H1 (cell line): ENCODE measurements around the gene TMEM97. TPM values are rescaled to one million over a fixed set of nuclear protein-coding genes. Genes with fewer than 3 reads are reported as not detected.

Experiments
- CTCF ChIA-PET: fragments of 300-600 bp; sonication (Branson Sonifier 250); formaldehyde crosslinking; loops from one replicate; lab custom pipeline; 2021; ENCODE audit not compliant: partially characterized antibody; lab: Charles Lee
- POLR2A ChIA-PET: fragments of 300-600 bp; sonication (Branson Sonifier 250); formaldehyde crosslinking; loops from one replicate; lab custom pipeline; 2021; ENCODE audit warnings: inconsistent platforms; ENCODE audit not compliant: partially characterized antibody; lab: Charles Lee
- DNase-seq, 2 experiments: peaks; one replicate each; pipeline versions ENCODE4 v3.0.0 to v3.0.0-alpha.2; 2010 to 2022; ENCODE audit warnings: low spot score in 2 of 2, low read depth in 1 of 2, mixed read lengths in 1 of 2
- FAIRE-seq: peaks from 2 replicates; lab custom pipeline; 2011; peaks lifted over from hg19 to GRCh38; lab: Jason Lieb, UNC
- H2AFZ ChIP-seq: 2 replicates; pipeline ENCODE4 v1.8.1; 2012; ENCODE audit warnings: low read length, inconsistent platforms
- H2AK5ac ChIP-seq: 2 replicates; pipeline ENCODE4 v1.6.1; 2013; ENCODE audit warnings: low read depth, low read length
- H2BK120ac ChIP-seq: replicated peaks from 2 replicates; pipeline ENCODE3; 2013; ENCODE audit warnings: low read depth, low read length, inconsistent platforms
- H2BK12ac ChIP-seq: 2 replicates; pipeline ENCODE4 v1.6.1; 2013; ENCODE audit warnings: low read depth, low read length
- H2BK15ac ChIP-seq: 2 replicates; pipeline ENCODE4 v1.6.1; 2013; ENCODE audit warnings: low read length
- H2BK20ac ChIP-seq: 2 replicates; pipeline ENCODE4 v1.6.1; 2013; ENCODE audit warnings: low read length
- H2BK5ac ChIP-seq: 2 replicates; pipeline ENCODE4 v1.6.1; 2013; ENCODE audit warnings: low read depth, low read length
- H3K14ac ChIP-seq: 2 replicates; pipeline ENCODE4 v1.6.1; 2013; ENCODE audit warnings: inconsistent platforms; ENCODE audit not compliant: insufficient read length
- H3K18ac ChIP-seq: 2 replicates; pipeline ENCODE4 v1.6.1; 2013; ENCODE audit warnings: low read length; ENCODE audit errors: extremely low read depth
- H3K23ac ChIP-seq: 2 replicates; pipeline ENCODE4 v1.6.1; 2013; ENCODE audit warnings: inconsistent platforms; ENCODE audit not compliant: insufficient read length
- H3K23me2 ChIP-seq: 2 replicates; pipeline ENCODE4 v1.6.1; 2013; ENCODE audit warnings: low read depth, low read length
- H3K27ac ChIP-seq: 2 replicates; pipeline ENCODE4 v1.6.1; 2011; ENCODE audit warnings: low read depth, low read length, inconsistent platforms
- H3K27me3 ChIP-seq, 4 experiments: replicated peaks in 1 of 4; 1 replicate in 1 of 4; 2 replicates in 3 of 4; pipeline versions ENCODE4 v1.6.1 to v1.8.1; 2011 to 2013; ENCODE audit warnings: low read length in 3 of 4, mild to moderate bottlenecking in 3 of 4, inconsistent platforms in 2 of 4, mixed read lengths in 2 of 4, moderate library complexity in 1 of 4; ENCODE audit not compliant: control insufficient read depth in 3 of 4, insufficient read depth in 3 of 4; ENCODE audit errors: extremely low read depth in 1 of 4
- H3K36me3 ChIP-seq, 4 experiments: 2 replicates each; pipeline versions ENCODE4 v1.6.1 to v1.8.1; 2011 to 2013; ENCODE audit warnings: mild to moderate bottlenecking in 4 of 4, low read length in 3 of 4, moderate library complexity in 2 of 4, control low read depth in 1 of 4, inconsistent platforms in 1 of 4; ENCODE audit not compliant: insufficient read depth in 4 of 4, control insufficient read depth in 2 of 4
- H3K4ac ChIP-seq: replicated peaks from 2 replicates; pipeline ENCODE3; 2013; ENCODE audit warnings: low read length, low read depth, mixed read lengths, inconsistent platforms; ENCODE audit not compliant: insufficient read length
- H3K4me1 ChIP-seq, 4 experiments: replicated peaks in 1 of 4; 1 replicate in 1 of 4; 2 replicates in 3 of 4; pipeline versions ENCODE4 v1.6.1 to v1.8.1; 2011 to 2013; ENCODE audit warnings: low read length in 3 of 4, inconsistent platforms in 2 of 4, mixed read lengths in 1 of 4; ENCODE audit not compliant: insufficient read depth in 4 of 4, control insufficient read depth in 3 of 4
- H3K4me2 ChIP-seq, 2 experiments: 2 replicates each; pipeline versions ENCODE4 v1.6.1 to v1.8.1; 2011 to 2013; ENCODE audit warnings: low read depth in 2 of 2, low read length in 2 of 2, control low read depth in 1 of 2, inconsistent platforms in 1 of 2, mild to moderate bottlenecking in 1 of 2; ENCODE audit not compliant: insufficient read depth in 1 of 2
- H3K4me3 ChIP-seq, 4 experiments: fragments of 200-600, 300-600 bp in 1 of 4; sonication (generic), shearing (Covaris generic), sonication (Bioruptor Twin) in 1 of 4; 2 replicates each; pipeline versions ENCODE4 v1.5.1 to v1.8.1; 2011 to 2016; ENCODE audit warnings: low read length in 4 of 4, low read depth in 3 of 4, control low read depth in 2 of 4, inconsistent platforms in 2 of 4, mild to moderate bottlenecking in 2 of 4, mixed read lengths in 1 of 4, moderate library complexity in 1 of 4; ENCODE audit not compliant: insufficient read depth in 2 of 4; ENCODE audit errors: extremely low read depth in 1 of 4
- H3K56ac ChIP-seq: replicated peaks from 2 replicates; pipeline ENCODE3; 2013; ENCODE audit warnings: low read depth, mild to moderate bottlenecking, mixed read lengths, low read length, inconsistent platforms; ENCODE audit not compliant: insufficient read length
- H3K79me1 ChIP-seq: 2 replicates; pipeline ENCODE4 v1.6.1; 2013; ENCODE audit warnings: low read depth, low read length, control low read depth
- H3K79me2 ChIP-seq, 2 experiments: 2 replicates each; pipeline versions ENCODE4 v1.6.1 to v1.8.1; 2012 to 2013; ENCODE audit warnings: low read length in 2 of 2, mild to moderate bottlenecking in 2 of 2, inconsistent platforms in 1 of 2; ENCODE audit not compliant: insufficient read depth in 2 of 2, control insufficient read depth in 1 of 2
- H3K9ac ChIP-seq, 4 experiments: replicated peaks in 1 of 4; 1 replicate in 1 of 4; 2 replicates in 3 of 4; pipeline versions ENCODE4 v1.6.1 to v1.8.1; 2011 to 2013; ENCODE audit warnings: low read depth in 3 of 4, low read length in 3 of 4, control low read depth in 2 of 4, mild to moderate bottlenecking in 2 of 4, moderate library complexity in 2 of 4, inconsistent platforms in 1 of 4; ENCODE audit errors: extremely low read depth in 1 of 4
- H3K9me3 ChIP-seq, 2 experiments: 2 replicates each; pipeline versions ENCODE4 v1.6.1 to v1.8.1; 2012 to 2013; ENCODE audit warnings: mild to moderate bottlenecking in 2 of 2, moderate library complexity in 2 of 2, control low read depth in 1 of 2, inconsistent platforms in 1 of 2, low read depth in 1 of 2, low read length in 1 of 2, mixed read lengths in 1 of 2; ENCODE audit not compliant: insufficient read depth in 2 of 2
- H4K20me1 ChIP-seq, 2 experiments: replicated peaks in 1 of 2; 2 replicates each; pipeline versions ENCODE3 to v1.8.1; 2011 to 2013; ENCODE audit warnings: inconsistent platforms in 2 of 2, low read length in 2 of 2, mild to moderate bottlenecking in 1 of 2; ENCODE audit not compliant: insufficient read depth in 2 of 2, control insufficient read depth in 1 of 2
- H4K5ac ChIP-seq: 2 replicates; pipeline ENCODE4 v1.6.1; 2013; ENCODE audit warnings: low read length, low read depth, mixed read lengths, inconsistent platforms; ENCODE audit not compliant: insufficient read length
- H4K8ac ChIP-seq: 2 replicates; pipeline ENCODE4 v1.8.0; 2013; ENCODE audit warnings: mild to moderate bottlenecking, moderate library complexity, low read length, inconsistent platforms; ENCODE audit not compliant: insufficient read depth; ENCODE audit errors: extremely low read depth
- H4K91ac ChIP-seq: replicated peaks from 2 replicates; pipeline ENCODE3; 2013; ENCODE audit warnings: low read length, mixed read lengths, inconsistent platforms; ENCODE audit not compliant: insufficient read length
- ATF2 ChIP-seq: IDR thresholded peaks from 2 replicates; pipeline ENCODE4 v1.6.1; 2012; ENCODE audit warnings: low read length, inconsistent platforms
- CBX8 ChIP-seq: fragments of 300-800, 300-1000 bp; sonication (generic); IDR thresholded peaks from 2 replicates; pipeline ENCODE4 v1.7.1; 2016; ENCODE audit warnings: low read depth, low read length, borderline replicate concordance
- CEBPB ChIP-seq: IDR thresholded peaks from 2 replicates; pipeline ENCODE4 v1.6.1; 2012; ENCODE audit warnings: low read depth, low read length
- HDAC2 ChIP-seq, 2 experiments: fragments of 300-600 bp in 1 of 2; sonication (generic) in 1 of 2; IDR thresholded peaks; 2 replicates each; pipeline ENCODE4 v1.6.1; 2011 to 2012; ENCODE audit warnings: low read depth in 2 of 2, low read length in 2 of 2, mild to moderate bottlenecking in 2 of 2, moderate library complexity in 2 of 2, borderline replicate concordance in 1 of 2, inconsistent platforms in 1 of 2
- JUND ChIP-seq: IDR thresholded peaks from 2 replicates; pipeline ENCODE4 v1.6.1; 2011; ENCODE audit warnings: mild to moderate bottlenecking, improper control_type of control experiment, low read length
- MAX ChIP-seq: IDR thresholded peaks from 2 replicates; pipeline ENCODE4 v1.6.1; 2012; ENCODE audit warnings: inconsistent platforms
- SIN3A ChIP-seq, 2 experiments: IDR thresholded peaks in 1 of 2; conservative IDR thresholded peaks in 1 of 2; 2 replicates each; pipeline ENCODE4 v1.6.1; 2011 to 2012; ENCODE audit warnings: low read length in 2 of 2, improper control_type of control experiment in 1 of 2, low read depth in 1 of 2, mild to moderate bottlenecking in 1 of 2
- SP2 ChIP-seq: IDR thresholded peaks from 2 replicates; pipeline ENCODE4 v1.6.1; 2012; ENCODE audit warnings: mild to moderate bottlenecking, low read length, inconsistent platforms
- ZNF274 ChIP-seq: IDR thresholded peaks from 2 replicates; pipeline ENCODE4 v1.7.0; 2012; ENCODE audit warnings: low read length, borderline replicate concordance; ENCODE audit errors: extremely low read depth
- WGBS, 2 experiments: shearing (Covaris generic) in 1 of 2; methylation state at CpG; one replicate each; pipeline versions ENCODE4 v1.1.6 to v1.1.7; 2013 to 2015; ENCODE audit warnings: low lambda C conversion rate in 2 of 2, mixed read lengths in 2 of 2, inconsistent platforms in 1 of 2, low coverage in 1 of 2, missing lambda C conversion rate in 1 of 2; ENCODE audit not compliant: insufficient replicate concordance in 2 of 2, insufficient coverage in 1 of 2, insufficient read length in 1 of 2; ENCODE audit errors: extremely low coverage in 1 of 2, missing lambda C conversion rate in 1 of 2; 5-methylcytosine and 5-hydroxymethylcytosine counted together
- polyA plus RNA-seq, 7 experiments: library from polyadenylated mRNA; depleted of rRNA in 3 of 7; stranded (reverse) in 5 of 7; unstranded in 2 of 7; fragments of >200 nt in 5 of 7; fragments of 200-250 nt in 2 of 7; gene quantifications; 1 replicate in 5 of 7; 2 replicates in 1 of 7; 4 replicates in 1 of 7; pipeline versions ENCODE4 v1.2.1 to v1.2.3, GENCODE V29; 2011 to 2013; ENCODE audit warnings: missing spikeins in 2 of 7, mixed read lengths in 2 of 7
- total RNA-seq: library from RNA; stranded (reverse); fragmentation: NEBNext Ultra II Directional; extraction: Animal tissue kit (Norgen Biotek cat#: 25700); gene quantifications from 2 replicates; pipeline ENCODE4 v1.2.1, GENCODE V29; 2021

TMEM97 gene
- total and polyA plus RNA-seq, 2 of the 8 experiments (the other 6 are each of a cell fraction or from before 2014, with no cell fraction given): 126 to 130 TPM

GRCh38 chr17:28271431-28271830, 47.6 kb upstream of the TMEM97 start:
- no peak overlapping the region for H4K91ac ChIP-seq
- FAIRE-seq: no peak
- H3K4me3 ChIP-seq: no peak overlapping the region
- ChIA-PET POLR2A (interaction anchor here (1.0 kb wide), 1 partner anchor 32 kb away, joined by 3 read pairs; no protein-coding TSS in a partner anchor), CTCF (interaction anchor here (0.9 to 1.4 kb wide), 5 partner anchors 9 to 41 kb away, joined by 3 to 6 read pairs (median 3); no protein-coding TSS in a partner anchor)
- no peak overlapping the region for H2AK5ac ChIP-seq
- H3K79me2 ChIP-seq: no peaks in the 10 kb centered on the region
- H2BK5ac ChIP-seq: no peak overlapping the region
- no peaks in the 10 kb centered on the region for H3K36me3 ChIP-seq
- no peak overlapping the region for H2BK120ac ChIP-seq
- no peak overlapping the region for H2BK12ac ChIP-seq
- H3K27ac ChIP-seq: no peak overlapping the region
- peaks cover 6 to 11% of the 10 kb centered on the region in 2 experiments; a peak in 3 of 4 replicates for H3K9me3 ChIP-seq
- H3K4me1 ChIP-seq: no peaks in the 10 kb centered on the region
- H3K56ac ChIP-seq: no peak overlapping the region
- H2BK20ac ChIP-seq: no peak overlapping the region
- H3K27me3 ChIP-seq: no peaks in the 10 kb centered on the region
- TF ChIP-seq CBX8 (no peak), ZNF274 (no peak), JUND (no peak), SIN3A (conservative IDR thresholded peaks at IDR 0.05 in 1 of 2, IDR thresholded peaks at IDR 0.05 in 1 of 2; ENCODE audit: low read depth in 1 of 2, low read length in 2 of 2) (no peak), SP2 (no peak), HDAC2 (IDR thresholded peaks at IDR 0.05; ENCODE audit: borderline replicate concordance in 1 of 2, low read depth in 2 of 2, low read length in 2 of 2) (no peak), ATF2 (no peak), MAX (no peak), CEBPB (no peak)
- H3K14ac ChIP-seq: no peak overlapping the region
- no peak overlapping the region for H3K4me2 ChIP-seq
- H3K79me1 ChIP-seq: no peaks in the 10 kb centered on the region
- no peak overlapping the region for H2BK15ac ChIP-seq
- no peak overlapping the region for H3K23ac ChIP-seq
- 96% methylated on average over 3 of the region's 3 CpGs; no CpG with 5 or more reads in 1 of the 2 experiments for WGBS, 2 experiments
- H3K23me2 ChIP-seq: no peaks in the 10 kb centered on the region
- no peak overlapping the region for H3K9ac ChIP-seq
- H2AFZ ChIP-seq: no peak overlapping the region
- no peak overlapping the region for H4K5ac ChIP-seq
- H3K18ac ChIP-seq: no peak overlapping the region
- H4K8ac ChIP-seq: no peak overlapping the region
- no peaks in the 10 kb centered on the region for H4K20me1 ChIP-seq
- no peak for DNase-seq
- no peak overlapping the region for H3K4ac ChIP-seq
